Measurements from ENCODE around the gene PAX6. TPM values are rescaled to one million over a fixed set of nuclear protein-coding genes. Genes with fewer than 3 reads are reported as not detected.

PAX6 gene
- total RNA-seq = not detected in 2 replicates

DNA sequence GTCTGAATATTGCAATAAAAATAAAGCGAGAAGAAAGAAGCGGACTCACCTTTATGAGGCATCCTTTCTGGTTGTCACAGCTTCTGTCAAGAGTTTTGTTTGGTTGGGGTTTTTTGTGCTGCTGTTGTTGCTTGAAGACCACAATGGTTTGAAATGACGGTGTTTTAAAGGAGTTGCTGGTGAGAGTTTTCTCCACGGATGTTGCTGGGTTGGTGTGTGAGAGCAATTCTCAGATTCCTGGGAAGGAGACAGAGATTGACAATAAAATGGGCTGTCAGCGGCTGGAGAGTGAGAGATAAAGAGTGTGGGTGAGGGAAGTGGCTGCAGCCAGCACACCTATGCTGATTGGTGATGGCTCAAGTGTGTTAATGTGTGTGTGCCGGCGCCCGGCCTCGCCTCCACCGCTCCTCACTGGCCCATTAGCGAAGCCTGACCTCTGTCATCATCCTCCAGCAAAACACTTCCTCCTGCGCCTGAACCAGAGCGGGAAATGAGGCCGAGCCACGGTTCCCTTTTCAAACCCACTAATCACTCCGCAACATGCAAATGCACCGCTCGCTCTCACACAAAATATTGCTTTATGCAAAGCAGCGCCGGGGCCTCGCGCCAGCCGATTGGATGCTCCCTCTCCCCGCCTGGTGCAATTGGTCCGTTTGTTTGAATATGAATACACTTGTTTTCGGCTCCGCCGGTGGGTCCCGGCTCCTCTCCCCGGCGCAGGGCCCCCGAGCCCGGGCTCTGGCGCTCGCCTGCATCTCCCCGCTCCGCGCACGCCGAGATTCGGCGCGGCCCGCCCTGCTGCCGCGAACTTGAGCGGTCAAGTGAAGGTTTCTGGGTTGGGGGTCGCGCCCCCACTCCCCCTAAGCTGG, at the start of gene PAX6:
TSS of gene PAX6 (minus strand) at position 544 of the 869 bp plus-strand sequence. CDS start 4,911 bp downstream, outside the sequence.
- Mint-ChIP-seq H3K9me3 (no peaks in the 10 kb centered on the region), H3K27me3 (ENCODE audit: low read depth) (peaks cover 75% of the 10 kb centered on the region), H3K36me3 (ENCODE audit: low read depth) (no peaks in the 10 kb centered on the region), H3K4me1 (ENCODE audit: low read depth) (peaks cover 14% of the 10 kb centered on the region), H3K4me3 (ENCODE audit: low read depth) (peak within 1 kb of the TSS; percentile 27), H3K27ac (peak within 1 kb of the TSS; percentile 54)
- intact Hi-C loops (cut with micrococcal nuclease) = loop anchor here (1.0 to 10.0 kb wide), 2 partner anchors 8 to 326 kb away; no protein-coding TSS in a partner anchor
- DNase-seq (ENCODE audit: low spot score) = no peak

DNA sequence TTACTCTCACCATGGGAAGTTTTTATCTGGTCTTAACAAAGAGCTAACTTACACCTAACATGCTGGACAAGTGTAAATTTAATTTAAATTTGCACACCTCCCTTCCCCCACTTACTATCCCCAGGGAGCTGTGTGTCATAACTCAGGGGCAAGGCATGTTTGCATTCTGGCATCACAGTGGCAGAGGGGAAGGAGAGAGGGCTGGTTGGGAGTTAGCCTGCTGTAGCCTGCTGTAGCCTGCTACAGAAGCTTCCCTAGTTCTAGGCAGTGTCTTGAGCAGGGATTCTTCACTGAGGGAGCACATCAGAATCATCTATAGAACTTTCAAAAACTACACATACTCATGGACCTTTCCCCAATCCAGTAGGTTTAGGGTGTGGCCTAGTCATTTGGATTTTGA, 49.3 kb upstream of the PAX6 start:
- Mint-ChIP-seq H3K4me3 (ENCODE audit: low read depth) (no peak overlapping the region), H3K4me1 (ENCODE audit: low read depth) (no peaks in the 10 kb centered on the region), H3K27ac (no peak overlapping the region), H3K36me3 (ENCODE audit: low read depth) (no peaks in the 10 kb centered on the region), H3K9me3 (no peaks in the 10 kb centered on the region), H3K27me3 (ENCODE audit: low read depth) (no peaks in the 10 kb centered on the region)
- intact Hi-C loops (cut with micrococcal nuclease) = no loop called here
- no peak for DNase-seq (ENCODE audit: low spot score)

DNA sequence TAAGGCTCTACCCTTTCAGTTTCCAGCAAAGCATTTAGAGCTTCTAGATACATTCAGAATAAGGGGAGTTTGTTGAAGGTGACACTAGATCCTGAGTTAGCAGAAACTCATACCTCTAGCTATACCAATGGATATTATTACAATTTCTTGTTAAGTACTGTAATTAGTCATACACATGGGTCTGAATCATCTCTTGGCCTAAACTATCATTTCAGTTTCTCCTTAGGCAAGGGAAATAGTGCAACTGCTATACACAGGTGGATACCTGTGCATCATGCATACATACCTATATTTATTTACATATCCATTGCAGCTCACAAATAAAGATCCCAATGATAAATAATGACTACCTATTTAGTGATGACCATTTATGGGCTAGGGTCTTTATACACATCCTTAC, 45.1 kb upstream of the PAX6 start:
- Mint-ChIP-seq H3K4me3 (ENCODE audit: low read depth) (no peak overlapping the region), H3K36me3 (ENCODE audit: low read depth) (no peaks in the 10 kb centered on the region), H3K4me1 (ENCODE audit: low read depth) (no peaks in the 10 kb centered on the region), H3K27me3 (ENCODE audit: low read depth) (peaks cover 5% of the 10 kb centered on the region), H3K27ac (no peak overlapping the region), H3K9me3 (no peaks in the 10 kb centered on the region)
- no peak for DNase-seq (ENCODE audit: low spot score)
- intact Hi-C loops (cut with micrococcal nuclease) = no loop called here

DNA sequence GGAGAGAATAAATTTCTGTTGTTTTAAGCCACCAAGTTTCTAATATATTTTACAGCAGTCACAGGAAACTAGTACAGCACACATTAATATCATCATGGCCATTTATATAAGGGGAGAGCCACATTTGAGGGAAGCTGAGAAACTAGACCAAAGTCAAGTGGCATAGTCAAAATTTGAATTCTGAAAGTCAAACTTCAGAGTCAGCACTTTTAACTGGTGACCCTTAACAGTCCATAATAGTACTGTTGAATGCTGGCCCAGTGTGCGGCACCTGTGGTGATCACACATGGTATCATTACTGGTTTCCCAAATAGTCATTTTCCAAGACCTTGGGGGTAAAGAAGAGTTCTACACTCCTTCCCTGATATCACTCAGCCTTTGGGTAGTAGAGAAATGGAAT, 44.3 kb upstream of the PAX6 start:
- Mint-ChIP-seq H3K4me3 (ENCODE audit: low read depth) (no peak overlapping the region), H3K36me3 (ENCODE audit: low read depth) (no peaks in the 10 kb centered on the region), H3K4me1 (ENCODE audit: low read depth) (no peaks in the 10 kb centered on the region), H3K9me3 (no peaks in the 10 kb centered on the region), H3K27ac (no peak overlapping the region), H3K27me3 (ENCODE audit: low read depth) (peaks cover 7% of the 10 kb centered on the region)
- DNase-seq (ENCODE audit: low spot score) = no peak
- intact Hi-C loops (cut with micrococcal nuclease) = no loop called here

DNA sequence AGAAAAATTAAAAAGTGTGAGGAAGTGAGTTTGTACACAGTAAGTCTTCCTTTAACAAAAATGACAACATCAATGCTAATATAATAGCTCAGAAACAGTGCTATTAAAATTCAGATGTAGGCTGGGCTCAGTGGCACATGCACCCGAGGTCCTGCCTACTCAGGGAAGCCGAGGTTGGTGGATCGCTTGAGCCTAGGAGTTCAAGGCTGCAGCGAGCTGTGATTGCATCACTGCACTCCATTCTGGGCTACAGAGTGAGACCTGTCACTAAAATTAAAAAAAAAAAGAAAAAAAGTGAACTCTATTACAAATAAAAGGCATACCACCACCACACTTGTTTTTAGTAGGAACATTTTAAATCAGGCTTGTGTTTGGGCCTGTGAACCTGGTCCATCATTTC, 39.2 kb upstream of the PAX6 start:
- DNase-seq (ENCODE audit: low spot score) = no peak
- Mint-ChIP-seq H3K4me3 (ENCODE audit: low read depth) (no peak overlapping the region), H3K27me3 (ENCODE audit: low read depth) (peaks cover 12% of the 10 kb centered on the region), H3K36me3 (ENCODE audit: low read depth) (no peaks in the 10 kb centered on the region), H3K4me1 (ENCODE audit: low read depth) (no peaks in the 10 kb centered on the region), H3K9me3 (no peaks in the 10 kb centered on the region), H3K27ac (no peak overlapping the region)
- intact Hi-C loops (cut with micrococcal nuclease) = no loop called here

DNA sequence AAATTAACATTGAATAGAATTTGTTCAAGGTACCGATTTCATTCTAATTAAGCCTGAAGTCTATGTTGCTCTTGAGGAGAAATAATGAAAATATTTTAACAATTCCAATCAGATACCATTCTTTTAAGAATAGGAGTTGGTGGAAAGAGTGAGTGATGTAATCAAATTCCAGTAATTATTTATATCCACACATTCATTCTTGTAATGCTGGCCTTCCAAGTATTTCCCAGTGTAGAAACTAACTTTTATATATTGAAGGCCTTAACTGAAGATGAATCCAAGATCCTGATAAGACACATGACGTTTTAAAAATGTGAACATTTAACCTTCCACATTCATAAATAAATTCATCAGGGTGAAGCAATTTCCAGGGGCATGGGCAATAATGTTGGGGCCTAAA, 36.6 kb upstream of the PAX6 start:
- no peaks in the 10 kb centered on the region for H3K9me3 Mint-ChIP-seq
- H3K4me3 Mint-ChIP-seq (ENCODE audit: low read depth) = no peak overlapping the region

DNA sequence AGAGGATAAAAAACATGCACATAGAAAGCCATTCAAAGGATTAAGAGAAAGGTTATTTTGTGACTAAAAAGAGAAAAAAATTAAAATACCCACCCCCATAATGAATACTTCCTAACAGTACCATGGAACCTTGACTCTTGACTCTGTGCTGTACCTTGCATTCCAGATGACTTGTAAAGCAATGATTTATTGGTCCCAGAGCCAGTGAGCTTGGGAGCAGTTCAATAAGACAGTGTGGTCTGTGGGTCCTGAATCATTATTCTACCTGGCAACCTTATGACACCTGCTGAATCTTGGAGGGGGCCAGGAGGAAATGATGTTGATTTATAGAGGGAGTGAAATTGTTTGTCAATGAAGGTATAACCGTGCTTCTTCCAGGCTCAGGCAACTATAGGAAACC, 34.2 kb upstream of the PAX6 start:
- H3K4me3 Mint-ChIP-seq (ENCODE audit: low read depth) = no peak overlapping the region
- intact Hi-C loops (cut with micrococcal nuclease) = no loop called here
- H3K36me3 Mint-ChIP-seq (ENCODE audit: low read depth) = no peaks in the 10 kb centered on the region
- DNase-seq (ENCODE audit: low spot score) = no peak
- H3K27me3 Mint-ChIP-seq (ENCODE audit: low read depth) = peaks cover 19% of the 10 kb centered on the region
- H3K4me1 Mint-ChIP-seq (ENCODE audit: low read depth) = no peaks in the 10 kb centered on the region
- no peaks in the 10 kb centered on the region for H3K9me3 Mint-ChIP-seq
- H3K27ac Mint-ChIP-seq = no peak overlapping the region

More for the DNA sequence above, 36.6 kb upstream of the PAX6 start:
- Mint-ChIP-seq H3K4me1 (ENCODE audit: low read depth) (no peaks in the 10 kb centered on the region), H3K27ac (no peak overlapping the region), H3K27me3 (ENCODE audit: low read depth) (peaks cover 18% of the 10 kb centered on the region), H3K36me3 (ENCODE audit: low read depth) (no peaks in the 10 kb centered on the region)
- no peak for DNase-seq (ENCODE audit: low spot score)
- intact Hi-C loops (cut with micrococcal nuclease) = no loop called here

DNA sequence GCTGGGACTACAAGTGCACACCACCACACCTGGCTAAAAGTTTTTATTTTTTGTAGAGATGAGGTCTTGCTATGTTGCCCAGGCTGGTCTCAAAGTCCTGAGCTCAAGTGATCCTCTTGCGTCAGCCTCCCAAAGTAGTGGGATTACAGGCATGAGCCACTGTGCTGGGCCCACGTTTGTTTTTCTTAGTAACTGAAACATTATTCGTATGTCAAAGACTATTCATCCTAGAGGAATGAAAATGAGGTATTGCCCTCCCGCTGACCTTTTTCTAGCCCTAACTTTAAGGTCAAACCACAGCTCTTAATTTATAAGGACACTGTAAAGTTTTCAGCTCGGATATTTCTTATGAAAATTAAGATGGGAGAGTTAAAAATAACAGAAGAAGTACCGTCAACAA, 33.2 kb upstream of the PAX6 start:
- H3K27me3 Mint-ChIP-seq (ENCODE audit: low read depth) = peaks cover 24% of the 10 kb centered on the region
- H3K27ac Mint-ChIP-seq = no peak overlapping the region
- H3K9me3 Mint-ChIP-seq = no peaks in the 10 kb centered on the region
- DNase-seq (ENCODE audit: low spot score) = no peak
- H3K4me3 Mint-ChIP-seq (ENCODE audit: low read depth) = no peak overlapping the region
- H3K4me1 Mint-ChIP-seq (ENCODE audit: low read depth) = no peaks in the 10 kb centered on the region
- intact Hi-C loops (cut with micrococcal nuclease) = no loop called here
- no peaks in the 10 kb centered on the region for H3K36me3 Mint-ChIP-seq (ENCODE audit: low read depth)

DNA sequence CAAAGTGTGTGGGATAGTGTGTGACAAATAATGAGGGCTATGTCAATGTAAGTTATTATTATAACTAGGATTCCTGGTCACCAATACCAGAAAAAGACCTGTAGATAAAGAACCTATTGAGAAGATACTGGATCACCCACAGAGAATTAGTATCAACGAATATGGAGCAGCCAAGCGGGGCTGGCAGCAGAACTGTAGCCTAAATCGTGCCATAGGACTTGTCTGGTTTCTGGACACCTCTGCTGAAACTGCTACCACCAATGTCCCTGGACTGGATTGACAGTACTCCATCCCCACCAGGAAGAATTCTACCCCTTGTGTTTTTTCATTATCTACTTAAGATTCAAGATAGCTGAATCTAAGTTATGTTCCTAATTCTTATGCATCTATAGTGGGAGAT, 30.3 kb upstream of the PAX6 start:
- H3K36me3 Mint-ChIP-seq (ENCODE audit: low read depth) = no peaks in the 10 kb centered on the region
- H3K27ac Mint-ChIP-seq = no peak overlapping the region
- H3K4me3 Mint-ChIP-seq (ENCODE audit: low read depth) = no peak overlapping the region
- DNase-seq (ENCODE audit: low spot score) = no peak
- H3K27me3 Mint-ChIP-seq (ENCODE audit: low read depth) = peaks cover 33% of the 10 kb centered on the region
- no peaks in the 10 kb centered on the region for H3K9me3 Mint-ChIP-seq
- no peaks in the 10 kb centered on the region for H3K4me1 Mint-ChIP-seq (ENCODE audit: low read depth)
- intact Hi-C loops (cut with micrococcal nuclease) = no loop called here

DNA sequence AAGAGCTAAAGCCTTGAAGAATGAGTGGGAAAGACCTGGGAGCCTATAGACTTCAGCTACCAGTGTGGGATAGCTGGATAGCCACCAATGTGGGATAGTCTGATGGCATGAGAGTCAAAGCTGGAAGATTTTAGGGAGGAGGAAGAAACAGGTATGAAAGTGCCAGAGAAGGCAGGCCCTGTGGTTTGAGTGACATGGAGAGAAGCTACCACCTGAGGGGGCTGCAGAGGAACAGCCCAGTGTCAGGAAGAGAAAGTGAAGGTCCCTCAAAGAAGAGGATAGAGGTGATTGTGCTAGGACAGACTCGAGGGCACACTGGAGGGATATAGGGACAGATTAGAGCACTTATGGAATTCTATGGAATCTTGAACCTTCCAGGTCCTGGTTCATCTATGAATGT, 23.1 kb upstream of the PAX6 start:
- H3K9me3 Mint-ChIP-seq = no peaks in the 10 kb centered on the region
- H3K27me3 Mint-ChIP-seq (ENCODE audit: low read depth) = peaks cover 23% of the 10 kb centered on the region
- no peaks in the 10 kb centered on the region for H3K4me1 Mint-ChIP-seq (ENCODE audit: low read depth)
- H3K4me3 Mint-ChIP-seq (ENCODE audit: low read depth) = no peak overlapping the region
- DNase-seq (ENCODE audit: low spot score) = no peak
- intact Hi-C loops (cut with micrococcal nuclease) = no loop called here
- H3K27ac Mint-ChIP-seq = no peak overlapping the region
- H3K36me3 Mint-ChIP-seq (ENCODE audit: low read depth) = no peaks in the 10 kb centered on the region

DNA sequence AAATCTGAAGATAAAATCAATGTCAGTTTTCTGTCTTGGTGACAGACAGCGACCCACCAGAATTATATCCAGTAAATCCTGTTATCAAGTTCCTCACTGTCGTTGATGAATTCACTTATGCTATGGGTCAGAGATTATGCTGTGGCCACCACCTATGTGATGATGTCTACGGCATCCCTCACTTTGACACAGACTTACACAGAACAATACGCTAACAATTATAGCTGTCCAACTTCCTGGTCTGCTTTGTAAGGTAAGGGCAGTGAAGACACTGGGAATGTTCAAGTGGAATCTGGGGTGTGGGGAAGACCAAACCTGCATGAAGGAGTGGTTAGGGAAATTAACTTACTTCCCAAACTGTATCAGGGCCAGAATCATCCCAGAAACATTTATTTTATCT, 19.3 kb upstream of the PAX6 start:
- no peak for DNase-seq (ENCODE audit: low spot score)
- no peaks in the 10 kb centered on the region for H3K36me3 Mint-ChIP-seq (ENCODE audit: low read depth)
- H3K27me3 Mint-ChIP-seq (ENCODE audit: low read depth) = peaks cover 41% of the 10 kb centered on the region
- no peaks in the 10 kb centered on the region for H3K9me3 Mint-ChIP-seq
- intact Hi-C loops (cut with micrococcal nuclease) = no loop called here
- no peak overlapping the region for H3K27ac Mint-ChIP-seq
- peaks cover 7% of the 10 kb centered on the region for H3K4me1 Mint-ChIP-seq (ENCODE audit: low read depth)
- H3K4me3 Mint-ChIP-seq (ENCODE audit: low read depth) = no peak overlapping the region

DNA sequence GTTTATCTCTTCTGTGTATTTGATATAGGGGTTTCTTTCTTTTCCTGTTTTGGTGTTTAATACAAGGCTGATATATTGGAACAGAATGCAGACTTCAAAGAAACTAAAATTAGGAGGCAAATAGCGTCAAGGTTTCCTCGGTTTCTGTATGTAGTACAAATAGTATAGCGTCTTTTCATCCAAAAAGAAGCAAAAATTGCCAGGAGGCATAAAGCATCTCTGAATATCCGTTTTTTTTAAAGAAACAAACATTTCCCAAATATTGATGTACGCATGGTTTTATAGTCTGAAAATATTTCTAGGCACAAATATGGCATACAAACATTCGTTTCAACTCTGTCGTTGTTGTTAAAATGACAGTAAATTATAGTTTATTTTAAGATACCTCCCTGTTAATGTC, 17.1 kb upstream of the PAX6 start:
- Mint-ChIP-seq H3K27ac (no peak overlapping the region), H3K9me3 (no peaks in the 10 kb centered on the region), H3K27me3 (ENCODE audit: low read depth) (peaks cover 57% of the 10 kb centered on the region), H3K4me3 (ENCODE audit: low read depth) (no peak overlapping the region), H3K4me1 (ENCODE audit: low read depth) (peaks cover 7% of the 10 kb centered on the region), H3K36me3 (ENCODE audit: low read depth) (no peaks in the 10 kb centered on the region)
- no peak for DNase-seq (ENCODE audit: low spot score)
- intact Hi-C loops (cut with micrococcal nuclease) = loop anchor here (10.0 kb wide), 2 partner anchors 127 to 507 kb away; no protein-coding TSS in a partner anchor

DNA sequence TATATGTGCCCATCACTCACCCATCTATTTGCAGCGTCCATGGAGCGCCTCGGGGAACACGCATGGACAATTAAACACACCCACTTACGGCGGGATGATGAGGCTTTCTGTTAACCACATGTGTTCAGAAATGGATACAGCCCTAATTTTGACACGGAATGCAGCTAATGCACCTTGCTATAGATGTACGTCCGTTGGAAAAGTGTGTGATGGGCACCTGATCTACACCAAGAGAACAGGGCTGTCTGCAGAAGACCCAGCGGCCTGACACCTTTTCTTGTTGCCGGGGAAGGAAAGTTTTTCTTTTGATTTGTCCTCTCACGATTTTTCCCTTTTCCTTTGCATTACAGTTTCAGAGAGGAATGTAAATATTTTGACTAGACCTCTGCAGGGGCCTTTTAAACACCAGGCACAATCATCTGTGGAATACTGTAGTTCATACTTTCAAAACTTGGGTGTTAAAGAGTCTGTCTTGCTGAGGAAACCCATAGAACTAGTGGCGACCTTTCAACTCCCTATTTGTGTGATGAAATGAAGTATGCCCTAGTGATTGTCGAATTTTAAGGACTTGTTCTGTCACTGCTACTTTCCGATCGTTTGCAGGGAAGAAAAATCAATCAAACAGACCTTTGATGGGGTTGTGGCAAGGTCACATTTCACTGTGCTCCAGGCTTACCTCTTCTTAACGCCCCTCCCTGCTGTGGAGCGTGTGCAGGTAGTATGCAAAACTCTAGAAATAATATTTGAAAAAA, 16.5 kb upstream of the PAX6 start:
- Mint-ChIP-seq H3K27ac (peak overlapping the region; percentile 42), H3K4me3 (ENCODE audit: low read depth) (no peak overlapping the region), H3K9me3 (no peaks in the 10 kb centered on the region), H3K27me3 (ENCODE audit: low read depth) (peaks cover 63% of the 10 kb centered on the region), H3K36me3 (ENCODE audit: low read depth) (no peaks in the 10 kb centered on the region), H3K4me1 (ENCODE audit: low read depth) (peaks cover 7% of the 10 kb centered on the region)
- intact Hi-C loops (cut with micrococcal nuclease) = loop anchor here (10.0 kb wide), 2 partner anchors 127 to 507 kb away; no protein-coding TSS in a partner anchor
- no peak for DNase-seq (ENCODE audit: low spot score)
